HCT116 (cell line): ENCODE data around the gene MXI1. TPM values are rescaled to one million over a fixed set of nuclear protein-coding genes. Genes with fewer than 3 reads are reported as not detected.
A peak's percentile ranks its signal among the peaks of the same experiment; 100 is the strongest.

ENCODE experiments used
- ATAC-seq: fragments of 200-7000 bp; cut with Tn5 transposase; 2 replicates; pipeline ENCODE4 v1.9.1; 2020; ENCODE audit warnings: mild to moderate bottlenecking, moderate library complexity
- BruUV-seq: library from RNA; stranded (reverse); fragments of 400-500 nt; replicated peaks from 2 replicates; lab custom pipeline; 2021; lab: Mats Ljungman, UMichigan
- CTCF ChIA-PET: fragments of 300-600 bp; sonication (Branson Sonifier 250); formaldehyde crosslinking; loops from one replicate; lab custom pipeline; 2021; ENCODE audit warnings: antibody characterized with exemption; lab: Charles Lee
- POLR2A ChIA-PET: fragments of 300-600, 350-600 bp; sonication (Branson Sonifier 250); formaldehyde crosslinking; loops from one replicate; lab custom pipeline; 2021; ENCODE audit warnings: antibody characterized with exemption; lab: Charles Lee
- RAD21 ChIA-PET, 2 experiments: fragments of 300-600 bp; sonication (Branson Sonifier 250); formaldehyde crosslinking; loops; one replicate each; lab custom pipeline; 2023; ENCODE audit warnings: low total read pairs in 2 of 2; ENCODE audit not compliant: uncharacterized antibody in 2 of 2, unreplicated experiment in 2 of 2, low non-redundant PET in 1 of 2; lab: Charles Lee
- DNase-seq: peaks from one replicate; pipeline ENCODE4 v3.0.0-alpha.2; 2010; ENCODE audit warnings: low read depth, low spot score
- H2AFZ ChIP-seq: fragments of 200-600 bp; shearing (Covaris generic), sonication (generic); 2 replicates; pipeline ENCODE4 v1.6.1; 2017; ENCODE audit warnings: low read depth, mixed run types, mixed read lengths, antibody characterized with exemption, low read length; ENCODE audit not compliant: poor library complexity, severe bottlenecking
- H3K27ac ChIP-seq: 2 replicates; pipeline ENCODE4 v1.5.1; 2012; ENCODE audit warnings: low read depth, low read length
- H3K27me3 ChIP-seq: fragments of 200-600 bp; sonication (generic); 2 replicates; pipeline ENCODE4 v1.6.1; 2016; ENCODE audit warnings: mixed run types, low read length, mixed read lengths; ENCODE audit not compliant: insufficient read depth
- H3K36me3 ChIP-seq, 2 experiments: fragments of 200-500 bp in 1 of 2; fragments of 200-600 bp in 1 of 2; sonication (Bioruptor generic) in 1 of 2; sonication (generic) in 1 of 2; 2 replicates each; pipeline versions ENCODE4 v1.5.1 to v1.6.1; 2014 to 2016; ENCODE audit warnings: low read length in 2 of 2, inconsistent platforms in 1 of 2, mixed read lengths in 1 of 2, mixed run types in 1 of 2; ENCODE audit not compliant: insufficient read depth in 2 of 2, control insufficient read depth in 1 of 2
- H3K4me1 ChIP-seq, 2 experiments: fragments of 200-600 bp in 1 of 2; sonication (generic) in 1 of 2; 2 replicates each; pipeline versions ENCODE4 v1.5.1 to v1.6.1; 2012 to 2017; ENCODE audit warnings: low read length in 2 of 2, inconsistent platforms in 1 of 2, mild to moderate bottlenecking in 1 of 2, mixed read lengths in 1 of 2, mixed run types in 1 of 2, moderate library complexity in 1 of 2; ENCODE audit not compliant: insufficient read depth in 2 of 2, control insufficient read depth in 1 of 2
- H3K4me2 ChIP-seq: fragments of 200-600 bp; sonication (generic); 2 replicates; pipeline ENCODE4 v1.6.1; 2017; ENCODE audit warnings: mixed run types, low read length, mixed read lengths
- H3K4me3 ChIP-seq, 2 experiments: fragments of 200-600 bp in 1 of 2; sonication (generic) in 1 of 2; replicated peaks in 1 of 2; 2 replicates each; pipeline ENCODE4 v1.5.1; 2011 to 2016; ENCODE audit warnings: low read length in 2 of 2, control low read depth in 1 of 2, low read depth in 1 of 2, mild to moderate bottlenecking in 1 of 2, mixed read lengths in 1 of 2, mixed run types in 1 of 2
- H3K79me2 ChIP-seq: fragments of 200-600 bp; sonication (generic); 2 replicates; pipeline ENCODE4 v1.6.1; 2017; ENCODE audit warnings: mild to moderate bottlenecking, mixed run types, low read length, moderate library complexity, mixed read lengths; ENCODE audit not compliant: insufficient read depth
- H3K9ac ChIP-seq: fragments of 200-600 bp; sonication (generic); 2 replicates; pipeline ENCODE4 v1.6.1; 2016; ENCODE audit warnings: low read length, mixed read lengths
- H3K9me2 ChIP-seq: fragments of 200-600 bp; sonication (generic), shearing (Covaris generic); 2 replicates; pipeline ENCODE4 v1.6.1; 2017; ENCODE audit warnings: mixed run types, mild to moderate bottlenecking, moderate library complexity; ENCODE audit not compliant: insufficient read depth
- H3K9me3 ChIP-seq, 2 experiments: fragments of 200-500 bp in 1 of 2; fragments of 200-600 bp in 1 of 2; sonication (Bioruptor generic) in 1 of 2; sonication (generic) in 1 of 2; 2 replicates each; pipeline ENCODE4 v1.6.1; 2014 to 2017; ENCODE audit warnings: low read length in 2 of 2, mixed read lengths in 2 of 2, inconsistent platforms in 1 of 2, low read depth in 1 of 2, mild to moderate bottlenecking in 1 of 2, mixed run types in 1 of 2, moderate library complexity in 1 of 2; ENCODE audit not compliant: control insufficient read depth in 1 of 2, insufficient read depth in 1 of 2
- H4K20me1 ChIP-seq: fragments of 200-600 bp; sonication (generic), shearing (Covaris generic); 2 replicates; pipeline ENCODE4 v1.6.1; 2017; ENCODE audit warnings: mixed run types, mild to moderate bottlenecking, moderate library complexity; ENCODE audit not compliant: insufficient read depth
- CBX3 ChIP-seq: IDR thresholded peaks from 2 replicates; pipeline ENCODE4 v1.6.1; 2012; ENCODE audit warnings: low read depth
- CEBPB ChIP-seq: IDR thresholded peaks from 2 replicates; pipeline ENCODE4 v1.6.1; 2012; ENCODE audit warnings: low read depth
- EGR1 ChIP-seq: IDR thresholded peaks from 2 replicates; pipeline ENCODE4 v1.6.1; 2012; ENCODE audit warnings: low read depth
- ELF1 ChIP-seq: IDR thresholded peaks from 2 replicates; pipeline ENCODE4 v1.6.1; 2012; ENCODE audit warnings: low read depth, borderline replicate concordance
- JUND ChIP-seq: IDR thresholded peaks from 2 replicates; pipeline ENCODE4 v1.6.1; 2012
- POLR2AphosphoS5 ChIP-seq: IDR thresholded peaks from 2 replicates; pipeline ENCODE4 v1.6.1; 2011; ENCODE audit warnings: mild to moderate bottlenecking, low read depth, low read length, moderate library complexity
- RAD21 ChIP-seq: IDR thresholded peaks from 2 replicates; pipeline ENCODE4 v1.6.1; 2012; ENCODE audit warnings: low read depth, mild to moderate bottlenecking
- SIN3A ChIP-seq: IDR thresholded peaks from 2 replicates; pipeline ENCODE4 v1.6.1; 2012; ENCODE audit warnings: low read depth
- SP1 ChIP-seq: IDR thresholded peaks from 2 replicates; pipeline ENCODE4 v1.6.1; 2012; ENCODE audit warnings: low read depth
- YY1 ChIP-seq: IDR thresholded peaks from 2 replicates; pipeline ENCODE4 v1.6.1; 2011; ENCODE audit warnings: low read length, low read depth, moderate library complexity, mild to moderate bottlenecking; ENCODE audit not compliant: insufficient replicate concordance; ENCODE audit errors: extremely low read depth
- ZFX ChIP-seq: fragments of 450-650 bp; IDR thresholded peaks from 2 replicates; pipeline ENCODE4 v1.6.1; 2017
- ZNF274 ChIP-seq: fragments of 200-500 bp; sonication (Bioruptor generic); IDR thresholded peaks from 2 replicates; pipeline ENCODE4 v1.6.1; 2014; ENCODE audit warnings: mild to moderate bottlenecking, low read depth, low read length, inconsistent platforms
- intact Hi-C: fragments of 100-400 bp; cut with micrococcal nuclease; formaldehyde crosslinking; loops from 2 replicates; pipeline ENCODE4 v1.10.0; 2022
- total RNA-seq: library from RNA; stranded (reverse); gene quantifications from one replicate; pipeline ENCODE4 v1.2.1, GENCODE V29; 2021; ENCODE audit not compliant: unreplicated experiment
- TF ChIP-seq, protein P1 (sequence below), 3 experiments: fragments of 200-600 bp in 1 of 3; sonication (generic) in 1 of 3; IDR thresholded peaks in 2 of 3; conservative IDR thresholded peaks in 1 of 3; 2 replicates each; pipeline ENCODE4 v1.5.1; 2012 to 2017; ENCODE audit warnings: low read depth in 2 of 3, low read length in 2 of 3, antibody characterized with exemption in 1 of 3, borderline replicate concordance in 1 of 3, control low read depth in 1 of 3, mild to moderate bottlenecking in 1 of 3, mixed read lengths in 1 of 3, mixed run types in 1 of 3, moderate library complexity in 1 of 3; ENCODE audit not compliant: insufficient read depth in 1 of 3
- TF ChIP-seq, protein P2 (sequence below): IDR thresholded peaks from 2 replicates; pipeline ENCODE4 v1.6.1; 2012

The MXI1 gene
- total RNA-seq, 1 experiment from 2014 or later = 57.0 TPM

DNA sequence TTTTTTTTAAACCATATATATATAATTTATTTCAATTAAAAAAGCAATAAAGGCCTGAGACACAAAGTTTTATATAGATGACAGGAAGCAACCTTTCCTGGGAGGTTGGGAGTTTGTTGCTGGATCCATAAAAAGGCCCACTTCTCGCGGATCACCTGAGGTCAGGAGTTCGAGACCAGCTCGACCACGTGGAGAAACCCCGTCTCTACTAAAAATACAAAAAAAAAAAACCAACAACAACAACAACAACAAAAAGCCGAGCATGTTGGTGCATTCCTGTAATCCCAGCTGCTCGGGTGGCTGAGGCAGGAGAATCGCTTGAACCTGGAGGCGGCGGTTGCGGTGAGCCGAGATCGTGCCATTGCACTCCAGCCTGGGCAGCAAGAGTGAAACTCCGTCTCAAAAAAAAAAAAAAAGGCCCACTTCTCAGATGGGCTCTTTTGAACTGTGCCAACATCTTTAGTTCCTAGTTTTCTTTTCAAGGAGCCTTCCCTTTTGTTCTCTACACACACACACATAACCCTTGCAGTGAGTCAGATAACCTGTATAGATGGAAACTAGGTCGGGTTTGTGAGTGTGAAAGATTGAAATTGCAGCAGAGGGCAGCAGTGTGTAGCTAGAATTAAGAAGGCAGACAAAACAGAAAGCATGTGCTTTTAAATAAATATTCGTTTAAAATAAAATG is 98.5 kb downstream of the MXI1 start:
- Histone ChIP-seq H2AFZ (peak overlapping the region; percentile 97), H4K20me1 (peaks cover 19% of the 10 kb centered on the region; the same call in 1 of the 2 replicates), H3K79me2 (peaks cover 38% of the 10 kb centered on the region), H3K9me2 (no peaks in the 10 kb centered on the region), H3K4me3 (peak overlapping the region; percentile 88 to 91; a peak in 3 of 4 replicates), H3K36me3 (peaks cover 24% of the 10 kb centered on the region in 2 experiments), H3K9ac (peak overlapping the region; percentile 40), H3K9me3 (no peaks in the 10 kb centered on the region), H3K4me1 (peaks cover 12 to 30% of the 10 kb centered on the region in 2 experiments; a peak in 3 of 4 replicates), H3K4me2 (peak overlapping the region; percentile 79), H3K27ac (peak overlapping the region; percentile 77; the same call in 1 of the 2 replicates), H3K27me3 (no peaks in the 10 kb centered on the region)
- ChIA-PET POLR2A (interaction anchor here (0.6 to 1.9 kb wide), 13 partner anchors 8 to 1859 kb away, joined by 3 to 7 read pairs (median 3); no protein-coding TSS in a partner anchor), CTCF (interaction anchor here (0.7 to 6.1 kb wide), 12 partner anchors 82 to 621 kb away, joined by 3 to 47 read pairs (median 6); no protein-coding TSS in a partner anchor), RAD21 (interaction anchor here (0.7 to 1.5 kb wide), 6 partner anchors 168 to 305 kb away, joined by 3 to 6 read pairs (median 3); no protein-coding TSS in a partner anchor)
- ATAC-seq (peak; percentile 42), DNase-seq (peak; percentile 84)
- intact Hi-C loops = loop anchor here (1.0 to 5.0 kb wide), 5 partner anchors 193 to 1836 kb away; no protein-coding TSS in a partner anchor
- no TSS peak for BruUV-seq
- TF ChIP-seq, protein P1, sequence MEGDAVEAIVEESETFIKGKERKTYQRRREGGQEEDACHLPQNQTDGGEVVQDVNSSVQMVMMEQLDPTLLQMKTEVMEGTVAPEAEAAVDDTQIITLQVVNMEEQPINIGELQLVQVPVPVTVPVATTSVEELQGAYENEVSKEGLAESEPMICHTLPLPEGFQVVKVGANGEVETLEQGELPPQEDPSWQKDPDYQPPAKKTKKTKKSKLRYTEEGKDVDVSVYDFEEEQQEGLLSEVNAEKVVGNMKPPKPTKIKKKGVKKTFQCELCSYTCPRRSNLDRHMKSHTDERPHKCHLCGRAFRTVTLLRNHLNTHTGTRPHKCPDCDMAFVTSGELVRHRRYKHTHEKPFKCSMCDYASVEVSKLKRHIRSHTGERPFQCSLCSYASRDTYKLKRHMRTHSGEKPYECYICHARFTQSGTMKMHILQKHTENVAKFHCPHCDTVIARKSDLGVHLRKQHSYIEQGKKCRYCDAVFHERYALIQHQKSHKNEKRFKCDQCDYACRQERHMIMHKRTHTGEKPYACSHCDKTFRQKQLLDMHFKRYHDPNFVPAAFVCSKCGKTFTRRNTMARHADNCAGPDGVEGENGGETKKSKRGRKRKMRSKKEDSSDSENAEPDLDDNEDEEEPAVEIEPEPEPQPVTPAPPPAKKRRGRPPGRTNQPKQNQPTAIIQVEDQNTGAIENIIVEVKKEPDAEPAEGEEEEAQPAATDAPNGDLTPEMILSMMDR (IDR thresholded peaks at IDR 0.05 in 2 of 3, conservative IDR thresholded peaks at IDR 0.05 in 1 of 3; ENCODE audit: borderline replicate concordance in 1 of 3, insufficient read depth in 1 of 3, low read depth in 2 of 3, low read length in 2 of 3) = peak; percentile 72 to 94 (median 87)
- TF ChIP-seq, protein P2, sequence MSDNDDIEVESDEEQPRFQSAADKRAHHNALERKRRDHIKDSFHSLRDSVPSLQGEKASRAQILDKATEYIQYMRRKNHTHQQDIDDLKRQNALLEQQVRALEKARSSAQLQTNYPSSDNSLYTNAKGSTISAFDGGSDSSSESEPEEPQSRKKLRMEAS = peak; percentile 82
- TF ChIP-seq YY1 (no peak), SIN3A (no peak), CEBPB (peak; percentile 13; the same call in 1 of the 2 replicates), ZFX (no peak), SP1 (peak; percentile 37; the same call in 1 of the 2 replicates), EGR1 (no peak), ZNF274 (no peak), ELF1 (no peak), CBX3 (peak; percentile 66; the same call in 1 of the 2 replicates), RAD21 (peak; percentile 99), JUND (peak; percentile 45), POLR2AphosphoS5 (peak; percentile 32; the same call in 1 of the 2 replicates)
